ENCODE measurements around the gene PTTG2.
A peak's percentile ranks its signal among the peaks of the same experiment; 100 is the strongest.

PTTG2 gene

GRCh38 chr4:37953620-37954293 lies 6.4 kb upstream of the PTTG2 start:
- no peak for DNase-seq

- no peak for DNase-seq
Observed at GRCh38 chr4:37956941-37957340, 3.3 kb upstream of the PTTG2 start.

GRCh38 chr4:37958932-37959331 lies 1.3 kb upstream of the PTTG2 start:
- no peak for DNase-seq

- no peak for DNase-seq
Observed at GRCh38 chr4:37960679-37961450, 667 bp downstream of the PTTG2 start.

- no peak for DNase-seq
Observed at GRCh38 chr4:37964734-37965457, 4.7 kb downstream of the PTTG2 start.

- DNase-seq: no peak
Observed at GRCh38 chr4:37966044-37966443, 5.8 kb downstream of the PTTG2 start.

GRCh38 chr4:37967736-37968135 lies 7.5 kb downstream of the PTTG2 start:
- DNase-seq: no peak

- no peak for DNase-seq
Observed at GRCh38 chr4:37968747-37969146, 8.5 kb downstream of the PTTG2 start.

GRCh38 chr4:37970702-37971101 lies 10.5 kb downstream of the PTTG2 start:
- DNase-seq: peak in 9 of 56 donors; percentile 1 to 41 (median 8)

GRCh38 chr4:37971202-37971601 lies 11.0 kb downstream of the PTTG2 start:
- no peak for DNase-seq

- DNase-seq: no peak
Observed at GRCh38 chr4:37973441-37973840, 13.2 kb downstream of the PTTG2 start.

GRCh38 chr4:37975321-37975822 lies 15.2 kb downstream of the PTTG2 start:
- peak in 1 of 56 donors; percentile 1 for DNase-seq

- DNase-seq: no peak
Observed at GRCh38 chr4:37976507-37976906, 16.3 kb downstream of the PTTG2 start.

- peak in 48 of 56 donors; percentile 2 to 72 (median 34) for DNase-seq
Observed at GRCh38 chr4:37976991-37977470, 16.8 kb downstream of the PTTG2 start.

GRCh38 chr4:37977471-37978247 lies 17.5 kb downstream of the PTTG2 start:
- DNase-seq: peak in 53 of 56 donors; percentile 6 to 80 (median 41)

GRCh38 chr4:37978248-37978924 lies 18.2 kb downstream of the PTTG2 start:
- DNase-seq: peak in 1 of 56 donors; percentile 2

GRCh38 chr4:37980246-37980645 lies 20.0 kb downstream of the PTTG2 start:
- no peak for DNase-seq

- DNase-seq: no peak
Observed at GRCh38 chr4:37981425-37981824, 21.2 kb downstream of the PTTG2 start.

GRCh38 chr4:37981844-37982720 lies 21.9 kb downstream of the PTTG2 start:
- no peak for DNase-seq
